HepG2 (cell line): ENCODE results near the gene OR1F1. TPM values are rescaled to one million over a fixed set of nuclear protein-coding genes. Genes with fewer than 3 reads are reported as not detected.

Experiments
- CAMTA2 ChIP-seq: sonication (generic); formaldehyde crosslinking; IDR thresholded peaks from 2 replicates; pipeline ENCODE4 v1.4.0; 2020; ENCODE audit warnings: mild to moderate bottlenecking, missing genetic modification reagents, borderline replicate concordance
- DNMT3B ChIP-seq: conservative IDR thresholded peaks from 2 replicates; pipeline ENCODE4 v1.6.1; 2016; ENCODE audit warnings: missing biosample characterization, control low read depth
- DR1 ChIP-seq: sonication (generic); formaldehyde crosslinking; IDR thresholded peaks from 2 replicates; pipeline ENCODE4 v1.8.0; 2021; ENCODE audit warnings: mild to moderate bottlenecking, missing genetic modification reagents, inconsistent platforms
- ERF ChIP-seq: IDR thresholded peaks from 2 replicates; pipeline ENCODE4 v1.6.1; 2018; ENCODE audit warnings: missing biosample characterization, missing genetic modification reagents
- GATAD2A ChIP-seq: IDR thresholded peaks from 2 replicates; pipeline ENCODE4 v1.6.1; 2016
- GTF2F1 ChIP-seq: fragments of 150-350 bp; IDR thresholded peaks from 2 replicates; pipeline ENCODE4 v1.6.1; 2014; ENCODE audit warnings: low read length
- HINFP ChIP-seq: sonication (generic); formaldehyde crosslinking; IDR thresholded peaks from 2 replicates; pipeline ENCODE4 v1.4.0; 2020; ENCODE audit warnings: low read depth, mild to moderate bottlenecking, missing genetic modification reagents
- IKZF1 ChIP-seq: fragments of 450-650 bp; IDR thresholded peaks from 2 replicates; pipeline ENCODE4 v1.7.1; 2016
- KMT2B ChIP-seq: IDR thresholded peaks from 2 replicates; pipeline ENCODE4 v1.6.1; 2016; ENCODE audit warnings: missing genetic modification reagents, missing compliant biosample characterization
- REPIN1 ChIP-seq: sonication (generic); formaldehyde crosslinking; IDR thresholded peaks from 2 replicates; pipeline ENCODE4 v1.8.0; 2022; ENCODE audit warnings: missing genetic modification reagents, low read depth, mild to moderate bottlenecking, borderline replicate concordance
- SMYD3 ChIP-seq: sonication (generic); formaldehyde crosslinking; IDR thresholded peaks from 2 replicates; pipeline ENCODE4 v1.8.1; 2023; ENCODE audit warnings: mild to moderate bottlenecking, missing genetic modification reagents
- SOX5 ChIP-seq: IDR thresholded peaks from 2 replicates; pipeline ENCODE4 v1.6.1; 2016; ENCODE audit warnings: borderline replicate concordance
- ZFP37 ChIP-seq: sonication (generic); formaldehyde crosslinking; IDR thresholded peaks from 2 replicates; pipeline ENCODE4 v1.4.0; 2020; ENCODE audit warnings: missing genetic modification reagents, borderline replicate concordance
- ZNF180 ChIP-seq: sonication (generic); formaldehyde crosslinking; IDR thresholded peaks from 2 replicates; pipeline ENCODE4 v1.4.0; 2020; ENCODE audit warnings: low read depth, missing genetic modification reagents, borderline replicate concordance
- ZNF441 ChIP-seq: sonication (generic); formaldehyde crosslinking; IDR thresholded peaks from 2 replicates; pipeline ENCODE4 v1.7.0; 2021; ENCODE audit warnings: missing genetic modification reagents, borderline replicate concordance
- ZSCAN31 ChIP-seq: sonication (generic); formaldehyde crosslinking; IDR thresholded peaks from 2 replicates; pipeline ENCODE4 v1.5.0; 2020; ENCODE audit warnings: low read depth, mild to moderate bottlenecking, missing genetic modification reagents
- polyA plus RNA-seq, 8 experiments: library from polyadenylated mRNA; depleted of rRNA in 3 of 8; stranded (reverse) in 7 of 8; unstranded in 1 of 8; fragments of >200 nt; fragmentation: Illumina TruSeq in 4 of 8; extraction: Trizol in 4 of 8; gene quantifications; 2 replicates each; pipeline versions ENCODE4 v1.2.1 to v1.2.3, GENCODE V29; 2011 to 2016; ENCODE audit warnings: low read depth in 4 of 8, missing spikeins in 1 of 8, mixed read lengths in 1 of 8; ENCODE audit not compliant: insufficient read depth in 1 of 8
- total RNA-seq, 5 experiments: library from RNA; depleted of rRNA; stranded (reverse); fragments of >200 nt; fragmentation: Illumina TruSeq; extraction: Trizol; gene quantifications; 2 replicates each; pipeline ENCODE4 v1.2.3, GENCODE V29; 2016; ENCODE audit warnings: low read depth in 1 of 5
- TF ChIP-seq, protein P1 (sequence below): sonication (generic); formaldehyde crosslinking; IDR thresholded peaks from 2 replicates; pipeline ENCODE4 v1.4.0; 2020; ENCODE audit warnings: missing genetic modification reagents
- TF ChIP-seq, protein P2 (sequence below): sonication (generic); formaldehyde crosslinking; conservative IDR thresholded peaks from 2 replicates; pipeline ENCODE4 v1.4.0; 2020; ENCODE audit warnings: missing genetic modification reagents
- TF ChIP-seq, protein P3 (sequence below): sonication (generic); formaldehyde crosslinking; IDR thresholded peaks from 2 replicates; pipeline ENCODE4 v1.8.0; 2022; ENCODE audit warnings: mild to moderate bottlenecking, missing genetic modification reagents, moderate library complexity
- TF ChIP-seq, protein P4 (sequence below): sonication (generic); formaldehyde crosslinking; IDR thresholded peaks from 2 replicates; pipeline ENCODE4; 2020; ENCODE audit warnings: missing genetic modification reagents, mild to moderate bottlenecking, borderline replicate concordance

Gene OR1F1
- total and polyA plus RNA-seq, 2 of the 13 experiments (the other 11 are each of a cell fraction or from before 2014, with no cell fraction given) = 0.90 TPM; not detected in 1

- TF ChIP-seq, protein P1, sequence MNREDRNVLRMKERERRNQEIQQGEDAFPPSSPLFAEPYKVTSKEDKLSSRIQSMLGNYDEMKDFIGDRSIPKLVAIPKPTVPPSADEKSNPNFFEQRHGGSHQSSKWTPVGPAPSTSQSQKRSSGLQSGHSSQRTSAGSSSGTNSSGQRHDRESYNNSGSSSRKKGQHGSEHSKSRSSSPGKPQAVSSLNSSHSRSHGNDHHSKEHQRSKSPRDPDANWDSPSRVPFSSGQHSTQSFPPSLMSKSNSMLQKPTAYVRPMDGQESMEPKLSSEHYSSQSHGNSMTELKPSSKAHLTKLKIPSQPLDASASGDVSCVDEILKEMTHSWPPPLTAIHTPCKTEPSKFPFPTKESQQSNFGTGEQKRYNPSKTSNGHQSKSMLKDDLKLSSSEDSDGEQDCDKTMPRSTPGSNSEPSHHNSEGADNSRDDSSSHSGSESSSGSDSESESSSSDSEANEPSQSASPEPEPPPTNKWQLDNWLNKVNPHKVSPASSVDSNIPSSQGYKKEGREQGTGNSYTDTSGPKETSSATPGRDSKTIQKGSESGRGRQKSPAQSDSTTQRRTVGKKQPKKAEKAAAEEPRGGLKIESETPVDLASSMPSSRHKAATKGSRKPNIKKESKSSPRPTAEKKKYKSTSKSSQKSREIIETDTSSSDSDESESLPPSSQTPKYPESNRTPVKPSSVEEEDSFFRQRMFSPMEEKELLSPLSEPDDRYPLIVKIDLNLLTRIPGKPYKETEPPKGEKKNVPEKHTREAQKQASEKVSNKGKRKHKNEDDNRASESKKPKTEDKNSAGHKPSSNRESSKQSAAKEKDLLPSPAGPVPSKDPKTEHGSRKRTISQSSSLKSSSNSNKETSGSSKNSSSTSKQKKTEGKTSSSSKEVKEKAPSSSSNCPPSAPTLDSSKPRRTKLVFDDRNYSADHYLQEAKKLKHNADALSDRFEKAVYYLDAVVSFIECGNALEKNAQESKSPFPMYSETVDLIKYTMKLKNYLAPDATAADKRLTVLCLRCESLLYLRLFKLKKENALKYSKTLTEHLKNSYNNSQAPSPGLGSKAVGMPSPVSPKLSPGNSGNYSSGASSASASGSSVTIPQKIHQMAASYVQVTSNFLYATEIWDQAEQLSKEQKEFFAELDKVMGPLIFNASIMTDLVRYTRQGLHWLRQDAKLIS (CRISPR knock-in tag) = 0 out of 2 replicates have a peak, but pooled peaks have one; percentile 27
- TF ChIP-seq CAMTA2 (CRISPR knock-in tag) (no peak), GTF2F1 (no peak), SMYD3 (CRISPR knock-in tag) (no peak), ZSCAN31 (CRISPR knock-in tag) (no peak), ZFP37 (CRISPR knock-in tag) (peak; percentile 73; the same call in 1 of the 2 replicates), DNMT3B (CRISPR knock-in tag) (no peak), HINFP (CRISPR knock-in tag) (peak; percentile 69; the same call in 1 of the 2 replicates), REPIN1 (CRISPR knock-in tag) (no peak), SOX5 (CRISPR knock-in tag) (no peak), ZNF441 (no peak), IKZF1 (no peak), GATAD2A (CRISPR knock-in tag) (0 out of 2 replicates have a peak, but pooled peaks have one; percentile 22), KMT2B (CRISPR knock-in tag) (no peak), ERF (CRISPR knock-in tag) (no peak), ZNF180 (no peak), DR1 (CRISPR knock-in tag) (no peak; the same call in 1 of the 2 replicates)
- TF ChIP-seq, protein P2, sequence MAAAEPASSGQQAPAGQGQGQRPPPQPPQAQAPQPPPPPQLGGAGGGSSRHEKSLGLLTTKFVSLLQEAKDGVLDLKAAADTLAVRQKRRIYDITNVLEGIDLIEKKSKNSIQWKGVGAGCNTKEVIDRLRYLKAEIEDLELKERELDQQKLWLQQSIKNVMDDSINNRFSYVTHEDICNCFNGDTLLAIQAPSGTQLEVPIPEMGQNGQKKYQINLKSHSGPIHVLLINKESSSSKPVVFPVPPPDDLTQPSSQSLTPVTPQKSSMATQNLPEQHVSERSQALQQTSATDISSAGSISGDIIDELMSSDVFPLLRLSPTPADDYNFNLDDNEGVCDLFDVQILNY (CRISPR knock-in tag) = no peak
- TF ChIP-seq, protein P3, sequence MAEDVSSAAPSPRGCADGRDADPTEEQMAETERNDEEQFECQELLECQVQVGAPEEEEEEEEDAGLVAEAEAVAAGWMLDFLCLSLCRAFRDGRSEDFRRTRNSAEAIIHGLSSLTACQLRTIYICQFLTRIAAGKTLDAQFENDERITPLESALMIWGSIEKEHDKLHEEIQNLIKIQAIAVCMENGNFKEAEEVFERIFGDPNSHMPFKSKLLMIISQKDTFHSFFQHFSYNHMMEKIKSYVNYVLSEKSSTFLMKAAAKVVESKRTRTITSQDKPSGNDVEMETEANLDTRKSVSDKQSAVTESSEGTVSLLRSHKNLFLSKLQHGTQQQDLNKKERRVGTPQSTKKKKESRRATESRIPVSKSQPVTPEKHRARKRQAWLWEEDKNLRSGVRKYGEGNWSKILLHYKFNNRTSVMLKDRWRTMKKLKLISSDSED (CRISPR knock-in tag) = no peak
- TF ChIP-seq, protein P4, sequence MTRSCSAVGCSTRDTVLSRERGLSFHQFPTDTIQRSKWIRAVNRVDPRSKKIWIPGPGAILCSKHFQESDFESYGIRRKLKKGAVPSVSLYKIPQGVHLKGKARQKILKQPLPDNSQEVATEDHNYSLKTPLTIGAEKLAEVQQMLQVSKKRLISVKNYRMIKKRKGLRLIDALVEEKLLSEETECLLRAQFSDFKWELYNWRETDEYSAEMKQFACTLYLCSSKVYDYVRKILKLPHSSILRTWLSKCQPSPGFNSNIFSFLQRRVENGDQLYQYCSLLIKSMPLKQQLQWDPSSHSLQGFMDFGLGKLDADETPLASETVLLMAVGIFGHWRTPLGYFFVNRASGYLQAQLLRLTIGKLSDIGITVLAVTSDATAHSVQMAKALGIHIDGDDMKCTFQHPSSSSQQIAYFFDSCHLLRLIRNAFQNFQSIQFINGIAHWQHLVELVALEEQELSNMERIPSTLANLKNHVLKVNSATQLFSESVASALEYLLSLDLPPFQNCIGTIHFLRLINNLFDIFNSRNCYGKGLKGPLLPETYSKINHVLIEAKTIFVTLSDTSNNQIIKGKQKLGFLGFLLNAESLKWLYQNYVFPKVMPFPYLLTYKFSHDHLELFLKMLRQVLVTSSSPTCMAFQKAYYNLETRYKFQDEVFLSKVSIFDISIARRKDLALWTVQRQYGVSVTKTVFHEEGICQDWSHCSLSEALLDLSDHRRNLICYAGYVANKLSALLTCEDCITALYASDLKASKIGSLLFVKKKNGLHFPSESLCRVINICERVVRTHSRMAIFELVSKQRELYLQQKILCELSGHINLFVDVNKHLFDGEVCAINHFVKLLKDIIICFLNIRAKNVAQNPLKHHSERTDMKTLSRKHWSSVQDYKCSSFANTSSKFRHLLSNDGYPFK (CRISPR knock-in tag) = no peak
These were observed 38.2 kb upstream of the OR1F1 start (continued) for GRCh38 chr16:3149630-3150345.
